CD8-positive, alpha-beta memory T cell (primary cell): ENCODE data around the gene PSPH. TPM values are rescaled to one million over a fixed set of nuclear protein-coding genes. Genes with fewer than 3 reads are reported as not detected.
"Not testable (repeated sequence)": the region's sequence is repeated elsewhere in the genome, so short reads cannot be mapped to it uniquely, and the experiment has no call there.

ENCODE experiments used
- CTCF ChIA-PET: fragments of 350-600 bp; sonication (Branson Sonifier 250); formaldehyde crosslinking; loops from one replicate; lab custom pipeline; 2021; ENCODE audit warnings: antibody characterized with exemption; lab: Charles Lee
- POLR2A ChIA-PET: fragments of 350-600 bp; sonication (Branson Sonifier 250); formaldehyde crosslinking; loops from one replicate; lab custom pipeline; 2021; ENCODE audit warnings: antibody characterized with exemption; lab: Charles Lee
- DNase-seq, 5 donors: peaks; one replicate each; pipeline versions ENCODE4 v3.0.0 to v3.0.0-alpha.2; 2020 to 2022; ENCODE audit warnings: mixed read lengths in 1 of 5
- H3K27ac ChIP-seq: one replicate; pipeline ENCODE4 v1.7.0; 2013; ENCODE audit warnings: low read depth, mild to moderate bottlenecking, low read length, moderate library complexity
- H3K27me3 ChIP-seq: 2 replicates; pipeline ENCODE4 v1.7.0; 2013; ENCODE audit warnings: low read length, mild to moderate bottlenecking; ENCODE audit not compliant: insufficient read depth, poor library complexity, severe bottlenecking
- H3K36me3 ChIP-seq: 2 replicates; pipeline ENCODE4 v1.7.0; 2013; ENCODE audit warnings: mild to moderate bottlenecking, low read length, moderate library complexity; ENCODE audit not compliant: insufficient read depth
- H3K4me1 ChIP-seq: 2 replicates; pipeline ENCODE4 v1.7.0; 2013; ENCODE audit warnings: mild to moderate bottlenecking, low read length, moderate library complexity; ENCODE audit not compliant: insufficient read depth
- H3K4me3 ChIP-seq: 2 replicates; pipeline ENCODE4 v1.7.0; 2013; ENCODE audit warnings: mild to moderate bottlenecking, low read length
- H3K9me3 ChIP-seq: 2 replicates; pipeline ENCODE4 v1.7.0; 2013; ENCODE audit warnings: mild to moderate bottlenecking, low read length
- H3K27ac Mint-ChIP-seq, 8 donors: one replicate each; pipeline ENCODE4 v1.8.0; 2020 to 2021; ENCODE audit warnings: mixed read lengths in 8 of 8, mild to moderate bottlenecking in 6 of 8, inconsistent platforms in 3 of 8, moderate library complexity in 3 of 8
- H3K27me3 Mint-ChIP-seq, 2 donors: one replicate each; pipeline ENCODE4 v1.8.0; 2020 to 2021; ENCODE audit warnings: mixed read lengths in 2 of 2, mild to moderate bottlenecking in 1 of 2, moderate library complexity in 1 of 2
- H3K36me3 Mint-ChIP-seq, 3 donors: one replicate each; pipeline ENCODE4 v1.8.0; 2020 to 2021; ENCODE audit warnings: mixed read lengths in 3 of 3, inconsistent platforms in 1 of 3, mild to moderate bottlenecking in 1 of 3
- H3K4me1 Mint-ChIP-seq, 3 donors: one replicate each; pipeline ENCODE4 v1.8.0; 2020 to 2021; ENCODE audit warnings: mixed read lengths in 3 of 3, inconsistent platforms in 1 of 3, mild to moderate bottlenecking in 1 of 3
- H3K4me3 Mint-ChIP-seq, 7 donors: one replicate each; pipeline ENCODE4 v1.8.0; 2020 to 2021; ENCODE audit warnings: mixed read lengths in 7 of 7, mild to moderate bottlenecking in 6 of 7, moderate library complexity in 4 of 7, inconsistent platforms in 2 of 7
- H3K9me3 Mint-ChIP-seq, 5 donors: one replicate each; pipeline ENCODE4 v1.8.0; 2020 to 2022; ENCODE audit warnings: mixed read lengths in 5 of 5, mild to moderate bottlenecking in 3 of 5, moderate library complexity in 2 of 5, inconsistent platforms in 1 of 5
- polyA plus RNA-seq: library from polyadenylated mRNA; unstranded; fragments of 300-500 nt; fragmentation: Illumina TruSeq; gene quantifications from one replicate; pipeline ENCODE4 v1.2.3, GENCODE V29; 2021
- total RNA-seq, 2 experiments: library from RNA; stranded (reverse); gene quantifications; one replicate each; pipeline ENCODE4 v1.2.3, GENCODE V29; 2021

PSPH gene
- total and polyA plus RNA-seq, 3 experiments from 2014 or later = 3.9 to 26.7 (median 26.7) TPM

DNA sequence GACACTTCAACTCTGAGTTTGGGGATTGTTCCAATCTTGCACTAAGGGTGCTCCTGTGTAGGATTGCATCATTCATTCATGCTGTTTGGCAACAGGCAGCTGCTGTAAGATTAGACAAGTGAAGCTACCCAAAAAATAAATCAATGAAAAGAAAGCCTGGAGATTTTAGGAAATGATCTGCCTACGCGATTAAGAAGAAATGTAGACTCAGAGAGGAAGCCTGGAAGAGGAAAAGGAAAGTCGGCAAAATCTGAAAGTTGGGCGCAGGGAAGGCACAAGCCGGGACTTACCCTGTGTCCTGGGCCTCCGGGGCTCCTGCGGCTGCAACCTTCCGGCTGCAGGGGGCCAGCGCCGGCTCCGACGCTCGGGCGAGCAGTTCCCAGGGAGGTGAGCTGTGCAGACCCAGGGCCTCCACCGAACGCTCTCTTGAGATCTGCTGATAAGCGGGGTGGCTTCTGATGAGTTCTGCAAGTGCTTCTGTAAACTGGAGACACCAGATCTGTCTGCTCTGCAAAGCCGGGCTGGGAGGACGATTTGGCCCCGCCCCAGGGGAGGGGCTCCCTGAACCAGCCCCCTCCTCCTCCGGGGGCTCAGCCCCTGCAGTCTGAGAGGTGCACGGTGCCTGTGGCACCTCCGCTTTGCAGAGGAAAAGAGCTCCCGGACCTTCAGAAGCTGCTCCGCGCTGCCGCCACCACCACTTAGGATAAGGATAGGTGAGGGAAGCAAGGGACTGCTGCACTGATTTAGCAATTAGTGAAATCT is 17.4 kb downstream of the PSPH start:
- H3K4me1 ChIP-seq = no peaks in the 10 kb centered on the region
- ChIA-PET CTCF (interaction anchor here (1.0 to 1.5 kb wide), 6 partner anchors 18 to 41 kb away, joined by 3 to 8 read pairs (median 4); partner anchors contain the start of genes CCT6A and PSPH), POLR2A (interaction anchor here (0.6 to 2.0 kb wide), 4 partner anchors 18 to 668 kb away, joined by 3 to 5 read pairs (median 4); partner anchors contain the start of genes CCT6A, PSPH and SUMF2)
- H3K36me3 ChIP-seq = no peaks in the 10 kb centered on the region
- H3K27ac ChIP-seq = peak overlapping the region; percentile 48
- no peaks in the 10 kb centered on the region for H3K27me3 ChIP-seq
- no peaks in the 10 kb centered on the region for H3K9me3 Mint-ChIP-seq
- peak; percentile 54 to 83 (median 63) for DNase-seq
- peak overlapping the region; percentile 81 for H3K4me3 ChIP-seq
- H3K4me3 Mint-ChIP-seq = peak overlapping the region; percentile 74 to 94 (median 84)
- peak overlapping the region; percentile 0 to 84 (median 38) for H3K27ac Mint-ChIP-seq
- H3K27me3 Mint-ChIP-seq = no peaks in the 10 kb centered on the region
- peaks cover 4 to 18% (median 11%) of the 10 kb centered on the region in 3 donors for H3K4me1 Mint-ChIP-seq
- H3K36me3 Mint-ChIP-seq = peaks cover 0 to 2% (median 1%) of the 10 kb centered on the region in 3 donors
- H3K9me3 ChIP-seq = no peaks in the 10 kb centered on the region

DNA sequence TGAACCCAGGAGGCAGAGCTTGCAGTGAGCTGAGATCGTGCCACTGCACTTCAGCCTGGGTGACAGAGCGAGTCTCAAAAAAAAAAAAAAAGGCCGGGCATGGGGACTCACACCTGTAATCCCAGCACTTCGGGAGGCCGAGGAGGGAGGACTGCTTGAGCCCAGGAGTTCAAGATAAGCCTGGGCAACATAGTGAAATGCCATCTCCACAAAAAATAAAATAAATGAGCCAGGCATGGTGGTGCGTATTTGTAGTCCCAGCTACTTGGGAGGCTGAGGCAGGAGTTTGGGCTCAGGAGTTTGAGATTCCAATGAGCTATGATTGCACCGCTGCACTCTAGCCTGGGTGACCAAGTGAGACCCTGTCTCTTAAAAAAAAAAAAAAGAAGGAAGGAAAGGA is 18.7 kb downstream of the PSPH start:
- DNase-seq, H3K27me3 ChIP-seq, H3K9me3 ChIP-seq, H3K27ac ChIP-seq, H3K27me3 Mint-ChIP-seq, H3K4me3 ChIP-seq, CTCF ChIA-PET, H3K27ac Mint-ChIP-seq, H3K36me3 ChIP-seq, H3K36me3 Mint-ChIP-seq, H3K4me1 ChIP-seq, H3K9me3 Mint-ChIP-seq: not testable (repeated sequence)
- POLR2A ChIA-PET = interaction anchor here (2.0 kb wide), 1 partner anchor 19 kb away, joined by 5 read pairs; the partner anchor contains the start of genes CCT6A and PSPH
- H3K4me3 Mint-ChIP-seq = peak overlapping the region in 3 of 7 donors; percentile 51 to 81 (median 58)
- peaks cover 4 to 18% (median 11%) of the 10 kb centered on the region in 3 donors for H3K4me1 Mint-ChIP-seq

DNA sequence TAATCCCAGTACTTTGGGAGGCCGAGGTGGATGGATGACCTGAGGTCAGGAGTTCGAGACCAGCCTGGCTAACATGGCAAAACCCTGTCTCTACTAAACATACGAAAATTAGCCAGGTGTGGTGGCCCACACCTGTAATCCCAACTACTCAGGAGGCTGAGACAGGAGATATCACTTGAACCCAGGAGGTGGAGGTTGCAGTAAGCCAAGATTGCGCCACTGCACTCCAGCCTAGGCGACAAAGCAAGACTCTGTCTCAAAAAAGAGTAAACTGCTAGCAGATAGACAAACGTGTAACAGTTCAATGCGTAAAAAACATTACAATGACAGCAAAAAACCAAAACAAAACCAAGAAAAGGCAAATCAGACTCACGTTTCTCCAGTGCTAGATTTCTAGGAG is 19.7 kb downstream of the PSPH start:
- DNase-seq, H3K27ac Mint-ChIP-seq, H3K9me3 ChIP-seq, H3K9me3 Mint-ChIP-seq, POLR2A ChIA-PET, H3K27me3 Mint-ChIP-seq, H3K36me3 Mint-ChIP-seq, H3K4me1 ChIP-seq, H3K36me3 ChIP-seq, CTCF ChIA-PET, H3K4me3 ChIP-seq, H3K27ac ChIP-seq, H3K27me3 ChIP-seq: not testable (repeated sequence)
- Mint-ChIP-seq H3K4me3 (peak overlapping the region in 2 of 7 donors; percentile 26 to 58), H3K4me1 (peaks cover 4 to 18% (median 11%) of the 10 kb centered on the region in 3 donors)

DNA sequence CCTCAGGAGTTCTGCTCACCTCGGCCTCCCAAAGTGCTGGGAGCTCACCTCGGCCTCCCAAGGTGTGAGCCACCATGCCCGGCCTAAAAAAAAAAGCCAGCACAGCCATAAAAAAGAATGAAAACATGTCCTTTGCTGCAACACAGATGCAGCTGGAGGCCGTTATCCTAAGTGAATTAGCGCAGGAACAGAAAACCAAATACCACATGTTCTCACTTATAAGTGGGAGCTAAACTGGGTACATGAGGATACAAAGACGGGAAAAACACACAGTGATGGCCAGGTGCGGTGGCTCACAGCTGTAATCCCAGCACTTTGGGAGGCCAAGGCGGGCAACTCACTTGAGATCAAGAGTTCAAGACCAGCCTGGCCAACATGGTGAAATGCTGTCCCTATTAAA is 20.9 kb downstream of the PSPH start:
- no peaks in the 10 kb centered on the region for H3K27me3 ChIP-seq
- H3K9me3 ChIP-seq = no peaks in the 10 kb centered on the region
- no peak overlapping the region for H3K27ac ChIP-seq
- H3K4me3 ChIP-seq = no peak overlapping the region
- ChIA-PET POLR2A (no interaction called here), CTCF (no interaction called here)
- H3K27ac Mint-ChIP-seq = no peak overlapping the region
- no peaks in the 10 kb centered on the region for H3K4me1 ChIP-seq
- H3K4me1 Mint-ChIP-seq = peaks cover 4 to 18% (median 11%) of the 10 kb centered on the region in 3 donors
- H3K4me3 Mint-ChIP-seq = no peak overlapping the region
- no peak for DNase-seq
- no peaks in the 10 kb centered on the region for H3K9me3 Mint-ChIP-seq
- H3K36me3 ChIP-seq = no peaks in the 10 kb centered on the region
- H3K27me3 Mint-ChIP-seq = no peaks in the 10 kb centered on the region
- peaks cover 0 to 3% (median 1%) of the 10 kb centered on the region in 3 donors for H3K36me3 Mint-ChIP-seq

DNA sequence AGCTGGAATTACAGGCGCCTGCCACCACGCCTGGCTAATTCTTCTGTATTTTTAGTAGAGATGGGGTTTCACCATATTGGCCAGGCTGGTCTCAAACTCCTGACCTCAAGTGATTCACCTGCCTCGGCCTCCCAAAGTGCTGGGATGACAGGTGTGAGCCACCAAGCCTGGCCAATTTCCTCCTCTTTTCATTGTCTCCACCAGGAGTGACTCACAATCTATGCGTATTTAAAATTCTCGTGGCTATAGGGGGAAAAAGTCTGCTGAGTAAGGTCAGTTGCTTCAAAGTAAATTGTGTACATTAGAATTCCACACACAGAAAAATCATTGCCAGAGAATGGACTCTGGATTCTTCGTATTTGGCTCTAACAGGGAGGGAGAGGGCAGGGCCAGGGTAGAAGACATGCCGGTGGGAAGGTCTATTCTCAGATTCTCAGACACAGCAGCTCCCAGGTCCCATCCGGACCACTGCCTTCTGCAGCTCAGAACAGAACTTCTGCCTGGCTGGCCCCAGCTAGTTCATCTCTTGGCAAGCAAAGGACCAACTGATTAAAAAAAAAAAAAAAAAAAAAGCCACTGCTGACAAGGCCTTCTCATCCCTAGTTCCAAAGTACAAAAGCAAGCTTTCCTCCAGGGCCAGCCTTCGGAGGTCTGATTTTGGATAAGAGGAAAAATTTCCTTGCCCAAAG is 22.2 kb downstream of the PSPH start:
- H3K9me3 Mint-ChIP-seq = no peaks in the 10 kb centered on the region
- peaks cover 0 to 3% (median 1%) of the 10 kb centered on the region in 3 donors for H3K36me3 Mint-ChIP-seq
- no peak overlapping the region for H3K4me3 ChIP-seq
- POLR2A ChIA-PET = no interaction called here
- no peak overlapping the region for H3K4me3 Mint-ChIP-seq
- no peaks in the 10 kb centered on the region for H3K27me3 Mint-ChIP-seq
- no peak for DNase-seq
- no peaks in the 10 kb centered on the region for H3K9me3 ChIP-seq
- H3K27ac ChIP-seq = no peak overlapping the region
- no peaks in the 10 kb centered on the region for H3K27me3 ChIP-seq
- no peaks in the 10 kb centered on the region for H3K4me1 ChIP-seq
- CTCF ChIA-PET = interaction anchor here (1.8 kb wide), 1 partner anchor 24 kb away, joined by 5 read pairs; no protein-coding TSS in a partner anchor
- peaks cover 4 to 17% (median 10%) of the 10 kb centered on the region in 3 donors for H3K4me1 Mint-ChIP-seq
- no peaks in the 10 kb centered on the region for H3K36me3 ChIP-seq
- H3K27ac Mint-ChIP-seq = no peak overlapping the region

DNA sequence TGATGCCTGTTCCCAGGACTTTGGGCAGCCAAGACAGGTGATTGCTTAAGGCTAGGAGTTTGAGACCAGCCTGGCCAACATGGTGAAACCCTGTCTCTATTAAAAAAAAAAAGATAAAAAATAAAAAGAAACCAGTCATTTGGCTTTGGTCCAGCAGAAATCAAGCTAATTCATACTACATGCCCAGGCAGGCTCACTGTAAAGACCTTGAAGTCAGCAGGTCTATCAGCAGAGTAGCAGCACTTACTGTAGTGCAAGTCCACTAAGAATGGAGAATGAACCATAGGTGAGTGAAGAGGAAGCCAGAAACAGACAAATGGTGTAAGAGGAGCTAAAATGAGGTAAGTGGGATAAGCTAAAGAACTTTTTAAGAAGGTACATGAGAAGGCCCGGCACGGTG is 24.7 kb downstream of the PSPH start:
- POLR2A ChIA-PET = no interaction called here

DNA sequence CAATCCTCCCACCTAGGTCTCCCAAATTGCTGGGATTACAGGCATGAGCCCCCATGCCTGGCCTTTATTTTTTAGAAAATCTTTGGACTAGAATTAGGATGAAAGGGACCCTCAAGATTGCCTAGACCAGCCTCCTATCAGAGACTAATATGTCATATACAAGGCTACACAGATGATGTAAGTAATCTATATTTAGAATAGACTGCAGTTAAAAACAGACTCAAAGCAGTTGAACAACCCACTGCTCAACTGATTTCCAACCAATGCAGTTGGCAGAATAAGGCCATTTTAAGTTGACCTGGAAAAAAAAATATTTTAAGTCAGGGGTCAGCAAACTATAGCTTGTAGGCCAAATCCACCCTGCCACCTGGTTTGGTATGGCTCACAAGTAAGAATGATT is 27.7 kb downstream of the PSPH start:
- Mint-ChIP-seq H3K4me1 (no peaks in the 10 kb centered on the region), H3K36me3 (peaks cover 0 to 2% (median 0%) of the 10 kb centered on the region in 3 donors), H3K9me3 (no peaks in the 10 kb centered on the region), H3K27me3 (no peaks in the 10 kb centered on the region), H3K4me3 (no peak overlapping the region), H3K27ac (no peak overlapping the region)
- Histone ChIP-seq H3K27ac (no peak overlapping the region), H3K4me3 (no peak overlapping the region), H3K9me3 (no peaks in the 10 kb centered on the region), H3K4me1 (no peaks in the 10 kb centered on the region), H3K27me3 (no peaks in the 10 kb centered on the region), H3K36me3 (no peaks in the 10 kb centered on the region)
- ChIA-PET CTCF (no interaction called here), POLR2A (no interaction called here)
- DNase-seq = no peak

More for the DNA sequence above, 24.7 kb downstream of the PSPH start:
- H3K27ac Mint-ChIP-seq = no peak overlapping the region
- no peaks in the 10 kb centered on the region for H3K27me3 ChIP-seq
- H3K27ac ChIP-seq = no peak overlapping the region
- no peak overlapping the region for H3K4me3 ChIP-seq
- H3K9me3 Mint-ChIP-seq = no peaks in the 10 kb centered on the region
- no peak for DNase-seq
- peaks cover 0 to 3% (median 1%) of the 10 kb centered on the region in 3 donors for H3K36me3 Mint-ChIP-seq
- H3K36me3 ChIP-seq = no peaks in the 10 kb centered on the region
- H3K4me3 Mint-ChIP-seq = no peak overlapping the region
- H3K4me1 ChIP-seq = no peaks in the 10 kb centered on the region
- no peaks in the 10 kb centered on the region for H3K9me3 ChIP-seq
- CTCF ChIA-PET = no interaction called here
- no peaks in the 10 kb centered on the region for H3K27me3 Mint-ChIP-seq
- H3K4me1 Mint-ChIP-seq = peaks cover 0 to 2% (median 0%) of the 10 kb centered on the region in 3 donors

DNA sequence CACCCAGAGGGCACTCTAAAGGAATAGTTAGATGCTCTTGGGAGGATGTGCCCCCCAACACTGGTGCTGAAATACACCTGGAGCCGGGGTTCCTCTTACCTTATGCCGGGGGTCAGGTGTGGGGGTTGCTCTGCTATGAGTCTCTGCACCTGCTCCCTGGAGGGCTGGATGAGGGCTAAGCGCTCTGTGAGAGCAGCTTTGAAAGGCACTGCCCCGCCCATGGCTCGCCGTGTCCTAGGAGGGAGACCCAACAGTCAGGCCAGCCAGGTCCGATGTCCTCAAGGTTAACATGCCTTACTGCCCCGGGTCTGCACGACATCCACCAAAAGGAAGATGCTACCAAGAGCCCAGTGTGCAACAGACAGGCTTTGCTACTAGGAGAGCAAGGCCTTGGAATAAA is 31.7 kb downstream of the PSPH start:
- Histone ChIP-seq H3K9me3 (no peaks in the 10 kb centered on the region), H3K4me3 (no peak overlapping the region), H3K27me3 (no peaks in the 10 kb centered on the region), H3K27ac (no peak overlapping the region), H3K4me1 (no peaks in the 10 kb centered on the region), H3K36me3 (no peaks in the 10 kb centered on the region)
- Mint-ChIP-seq H3K4me3 (no peak overlapping the region), H3K9me3 (no peaks in the 10 kb centered on the region), H3K27me3 (no peaks in the 10 kb centered on the region), H3K27ac (no peak overlapping the region), H3K4me1 (no peaks in the 10 kb centered on the region), H3K36me3 (no peaks in the 10 kb centered on the region)
- DNase-seq = no peak
- ChIA-PET POLR2A (no interaction called here), CTCF (interaction anchor here (1.1 to 1.2 kb wide), 2 partner anchors 53 to 55 kb away, joined by 3 read pairs; no protein-coding TSS in a partner anchor)
